HEK293 (cell line): Measurements from ENCODE around the gene CSRP1.
A peak's percentile ranks its signal among the peaks of the same experiment; 100 is the strongest.
"Not testable (repeated sequence)": the region's sequence is repeated elsewhere in the genome, so short reads cannot be mapped to it uniquely, and the experiment has no call there.

Experiments used
- CTCF ChIA-PET: fragments of 350-600 bp; formaldehyde crosslinking; extraction: SDS; loops from one replicate; lab custom pipeline; 2021; ENCODE audit warnings: antibody characterized with exemption; lab: Yijun Ruan, JAX
- POLR2A ChIA-PET: fragments of 300-600 bp; formaldehyde crosslinking; extraction: SDS; loops from one replicate; lab custom pipeline; 2020; ENCODE audit warnings: antibody characterized with exemption, inconsistent platforms; lab: Yijun Ruan, JAX
- H3K27ac ChIP-seq: fragments of 200-500 bp; sonication (Bioruptor generic); 2 replicates; pipeline ENCODE4 v1.5.1; 2014; ENCODE audit warnings: low read depth, low read length, control low read depth, inconsistent platforms; ENCODE audit errors: extremely low read depth
- H3K36me3 ChIP-seq, 2 experiments: fragments of 200-500 bp in 1 of 2; sonication (Bioruptor generic) in 1 of 2; 1 replicate in 1 of 2; 2 replicates in 1 of 2; pipeline ENCODE4 v1.5.1; 2014 to 2017; ENCODE audit warnings: inconsistent platforms in 2 of 2, low read length in 2 of 2; ENCODE audit not compliant: control insufficient read depth in 2 of 2, insufficient read depth in 1 of 2
- H3K4me1 ChIP-seq: fragments of 200-500 bp; sonication (Bioruptor generic); 2 replicates; pipeline ENCODE4 v1.5.1; 2014; ENCODE audit warnings: mild to moderate bottlenecking, low read length, inconsistent platforms; ENCODE audit not compliant: control insufficient read depth, insufficient read depth
- H3K4me3 ChIP-seq: 2 replicates; pipeline ENCODE4 v1.5.1; 2011; ENCODE audit warnings: low read depth, mild to moderate bottlenecking, control low read depth, low read length, moderate library complexity
- H3K9me3 ChIP-seq: fragments of 200-500 bp; sonication (Bioruptor generic); 2 replicates; pipeline ENCODE4 v1.5.1; 2014; ENCODE audit warnings: low read depth, low read length, inconsistent platforms; ENCODE audit not compliant: control insufficient read depth, insufficient read depth
- KLF1 ChIP-seq: fragments of 450-650 bp; formaldehyde crosslinking; IDR thresholded peaks from 2 replicates; pipeline ENCODE4 v1.5.1; 2016; ENCODE audit warnings: missing biosample characterization, missing genetic modification characterization
- KLF16 ChIP-seq: fragments of 450-650 bp; formaldehyde crosslinking; IDR thresholded peaks from 2 replicates; pipeline ENCODE4 v1.5.1; 2017; ENCODE audit warnings: missing biosample characterization, missing genetic modification characterization
- PRDM1 ChIP-seq: fragments of 450-650 bp; formaldehyde crosslinking; IDR thresholded peaks from 2 replicates; pipeline ENCODE4; 2016; ENCODE audit warnings: missing biosample characterization, missing genetic modification characterization
- PRDM2 ChIP-seq: fragments of 450-650 bp; formaldehyde crosslinking; IDR thresholded peaks from 2 replicates; pipeline ENCODE4 v1.5.1; 2016; ENCODE audit warnings: missing biosample characterization, missing genetic modification characterization, borderline replicate concordance
- TCF7L2 ChIP-seq: IDR thresholded peaks from 2 replicates; pipeline ENCODE4 v1.6.1; 2011; ENCODE audit warnings: low read depth, mild to moderate bottlenecking, inconsistent platforms, low read length, moderate library complexity, borderline replicate concordance
- ZNF133 ChIP-seq: fragments of 450-650 bp; formaldehyde crosslinking; IDR thresholded peaks from 2 replicates; pipeline ENCODE4 v1.5.1; 2016; ENCODE audit warnings: missing biosample characterization, missing genetic modification characterization
- ZNF341 ChIP-seq: fragments of 450-650 bp; formaldehyde crosslinking; IDR thresholded peaks from 2 replicates; pipeline ENCODE4; 2016; ENCODE audit warnings: low read depth, missing biosample characterization, missing genetic modification characterization
- ZNF416 ChIP-seq: fragments of 450-650 bp; formaldehyde crosslinking; IDR thresholded peaks from 2 replicates; pipeline ENCODE4 v1.5.1; 2016; ENCODE audit warnings: missing biosample characterization, missing genetic modification characterization
- ZNF521 ChIP-seq: fragments of 450-650 bp; formaldehyde crosslinking; IDR thresholded peaks from 2 replicates; pipeline ENCODE4 v1.5.1; 2017; ENCODE audit warnings: missing biosample characterization, mild to moderate bottlenecking, missing genetic modification characterization
- ZNF624 ChIP-seq: fragments of 450-650 bp; formaldehyde crosslinking; IDR thresholded peaks from 2 replicates; pipeline ENCODE4 v1.5.1; 2017; ENCODE audit warnings: missing biosample characterization, missing genetic modification characterization
- ZNF645 ChIP-seq: fragments of 450-650 bp; formaldehyde crosslinking; IDR thresholded peaks from 2 replicates; pipeline ENCODE4; 2016; ENCODE audit warnings: missing biosample characterization, missing genetic modification characterization
- ZNF747 ChIP-seq: fragments of 450-650 bp; formaldehyde crosslinking; IDR thresholded peaks from 2 replicates; pipeline ENCODE4 v1.5.1; 2016; ENCODE audit warnings: missing biosample characterization, missing genetic modification characterization
- ZSCAN23 ChIP-seq: fragments of 450-650 bp; formaldehyde crosslinking; IDR thresholded peaks from 2 replicates; pipeline ENCODE4 v1.5.1; 2016; ENCODE audit warnings: missing biosample characterization, missing genetic modification characterization
- ZXDB ChIP-seq: fragments of 450-650 bp; formaldehyde crosslinking; IDR thresholded peaks from 2 replicates; pipeline ENCODE4 v1.5.1; 2016; ENCODE audit warnings: missing biosample characterization, missing genetic modification characterization

Gene CSRP1

GRCh38 chr1:201480231-201481003 is 26.5 kb downstream of the CSRP1 start (continued):
- TF ChIP-seq PRDM2 (tag by site-specific recombination) (no peak), ZNF133 (no peak), TCF7L2 (no peak), ZSCAN23 (no peak), ZXDB (tag by site-specific recombination) (no peak), ZNF624 (tag by site-specific recombination) (no peak), ZNF341 (tag by site-specific recombination) (no peak), KLF16 (tag by site-specific recombination) (peak; percentile 75), ZNF645 (tag by site-specific recombination) (no peak), ZNF747 (tag by site-specific recombination) (no peak), PRDM1 (no peak), ZNF416 (no peak)

- Histone ChIP-seq H3K9me3 (no peaks in the 10 kb centered on the region), H3K4me1 (no peaks in the 10 kb centered on the region), H3K36me3 (no peaks in the 10 kb centered on the region), H3K4me3 (no peak overlapping the region), H3K27ac (no peak overlapping the region)
- CTCF ChIA-PET: interaction anchor here (0.8 to 14.9 kb wide), 6 partner anchors 23 to 78 kb away, joined by 3 to 471 read pairs (median 16); no protein-coding TSS in a partner anchor
- POLR2A ChIA-PET: interaction anchor here (3.3 kb wide), 1 partner anchor 10 kb away, joined by 24 read pairs; the partner anchor contains the start of gene PHLDA3
- TF ChIP-seq ZNF521 (tag by site-specific recombination): no peak
- TF ChIP-seq KLF1 (tag by site-specific recombination): 0 out of 2 replicates have a peak, but pooled peaks have one; percentile 25
Observed at GRCh38 chr1:201479201-201479730, 27.7 kb downstream of the CSRP1 start.

- CTCF ChIA-PET: interaction anchor here (1.2 to 14.9 kb wide), 3 partner anchors 24 to 35 kb away, joined by 6 to 471 read pairs (median 94); no protein-coding TSS in a partner anchor
- H3K36me3 ChIP-seq, H3K4me1 ChIP-seq, H3K9me3 ChIP-seq, POLR2A ChIA-PET, H3K4me3 ChIP-seq, H3K27ac ChIP-seq: not testable (repeated sequence)
Observed at GRCh38 chr1:201478666-201479065, 28.3 kb downstream of the CSRP1 start.
